Right hindlimb (tissue), 1 donor: ENCODE results near the gene MOCS2.
"Not testable (repeated sequence)": the region's sequence is repeated elsewhere in the genome, so short reads cannot be mapped to it uniquely, and the experiment has no call there.

Source experiments
- DNase-seq: peaks from one replicate; pipeline ENCODE4 v3.0.0-alpha.2; 2018

Gene MOCS2

GRCh38 chr5:53109443-53110127 is at the start of gene MOCS2:
Gene MOCS2 (minus strand): TSS chr5:53109757. CDS start chr5:53107174, 2,583 bp downstream.
- peak; percentile 94 for DNase-seq

DNA sequence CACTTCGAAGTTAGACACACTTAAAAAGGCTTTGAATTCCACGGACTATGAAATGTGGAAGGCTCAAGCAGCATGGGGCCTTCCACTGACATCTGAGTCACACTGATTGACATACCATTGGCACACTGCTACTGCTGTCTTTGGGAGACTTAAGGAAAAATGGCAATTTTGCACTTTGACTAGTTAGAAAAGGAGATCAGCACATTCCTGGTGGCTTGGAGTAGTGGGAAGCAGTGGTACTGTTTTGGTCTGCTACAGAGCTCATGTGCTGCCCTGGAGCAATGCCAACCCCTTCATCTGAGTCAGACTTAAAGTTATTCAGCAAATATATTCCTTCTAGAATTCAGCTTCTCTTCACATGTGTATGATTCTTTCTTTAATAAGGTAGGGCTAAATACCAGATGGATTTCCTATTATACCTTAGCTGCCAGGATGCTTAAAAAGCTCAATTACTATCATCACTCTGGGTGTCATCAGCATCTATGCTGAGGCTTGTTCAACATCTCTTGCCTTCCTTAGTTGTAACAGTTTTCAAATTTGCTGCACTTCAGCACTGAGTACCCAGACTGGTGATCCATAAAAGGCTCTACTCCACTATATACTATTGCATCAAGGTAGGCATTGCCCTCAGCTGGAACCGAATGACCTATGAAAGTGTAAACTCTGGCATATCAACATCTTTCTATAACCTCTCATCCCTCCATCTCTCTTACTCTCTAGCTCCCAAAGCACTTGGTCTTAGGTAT is 42.3 kb upstream of the MOCS2 start:
- peak; percentile 26 for DNase-seq

- no peak for DNase-seq
Observed at GRCh38 chr5:53133020-53133419, 23.5 kb upstream of the MOCS2 start.

DNA sequence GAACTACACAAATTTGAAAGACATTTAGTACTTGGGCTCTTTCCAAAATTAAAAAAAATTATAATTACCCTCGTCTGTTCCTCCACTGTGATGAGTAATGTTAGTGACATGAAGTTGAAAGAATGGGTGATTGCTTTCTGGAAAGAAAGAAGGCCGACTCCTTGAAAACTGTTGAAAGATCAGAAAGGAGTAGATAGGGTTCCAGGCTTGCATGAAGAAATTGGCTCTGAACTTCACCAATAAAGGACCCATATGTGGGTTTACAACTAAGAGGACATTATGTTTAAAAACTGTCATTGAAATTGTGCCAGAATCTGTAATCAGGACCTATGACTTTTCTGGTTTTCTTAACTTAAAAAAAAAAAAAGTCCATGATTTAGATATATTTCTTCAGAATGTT is 20.7 kb upstream of the MOCS2 start:
- DNase-seq = no peak

GRCh38 chr5:53128481-53128880 is 18.9 kb upstream of the MOCS2 start:
- DNase-seq = no peak

GRCh38 chr5:53127107-53127506 is 17.6 kb upstream of the MOCS2 start:
- no peak for DNase-seq

- no peak for DNase-seq
Observed at GRCh38 chr5:53126521-53126920, 17.0 kb upstream of the MOCS2 start.

- no peak for DNase-seq
Observed at GRCh38 chr5:53123702-53124101, 14.1 kb upstream of the MOCS2 start.

DNA sequence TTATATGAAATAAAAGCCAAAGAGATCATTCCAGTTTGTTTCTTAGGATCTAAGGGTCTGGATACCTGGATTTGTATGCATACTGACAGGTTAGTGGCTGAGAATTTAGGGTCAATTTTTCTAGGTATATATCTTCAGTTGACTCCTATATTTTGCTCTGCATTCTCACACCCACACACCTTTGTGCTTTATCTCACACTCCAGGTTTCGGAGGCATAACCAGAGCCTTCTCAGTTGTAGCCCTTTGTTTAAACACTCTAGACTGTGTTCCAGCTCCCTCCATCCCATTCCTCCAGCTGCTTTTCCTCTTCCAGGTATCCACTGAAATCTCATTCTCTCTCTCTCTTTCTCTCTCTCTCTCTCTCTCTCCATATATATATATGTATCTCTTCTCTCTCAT is 10.6 kb upstream of the MOCS2 start:
- no peak for DNase-seq

- no peak for DNase-seq
Observed at GRCh38 chr5:53118879-53119278, 9.3 kb upstream of the MOCS2 start.

DNA sequence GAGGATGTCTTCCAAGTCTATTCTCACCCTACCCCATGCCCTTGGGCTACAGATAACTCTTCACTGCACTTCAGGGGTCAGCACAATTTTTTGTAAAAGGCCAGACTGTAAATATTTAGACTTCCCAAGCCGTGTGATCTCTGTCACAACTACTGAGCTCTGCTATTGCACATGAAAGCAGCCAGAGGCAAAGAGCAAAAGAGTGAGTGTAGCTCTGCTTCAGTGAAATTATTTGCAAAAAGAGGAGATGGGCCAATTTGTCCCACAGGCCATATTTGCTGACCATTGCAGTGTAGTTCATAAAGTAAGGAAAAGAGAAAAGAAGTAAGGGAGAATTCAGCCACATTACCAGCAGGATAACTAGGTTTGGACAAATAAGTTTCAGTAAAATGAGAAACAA is 7.0 kb upstream of the MOCS2 start:
- DNase-seq = no peak

DNA sequence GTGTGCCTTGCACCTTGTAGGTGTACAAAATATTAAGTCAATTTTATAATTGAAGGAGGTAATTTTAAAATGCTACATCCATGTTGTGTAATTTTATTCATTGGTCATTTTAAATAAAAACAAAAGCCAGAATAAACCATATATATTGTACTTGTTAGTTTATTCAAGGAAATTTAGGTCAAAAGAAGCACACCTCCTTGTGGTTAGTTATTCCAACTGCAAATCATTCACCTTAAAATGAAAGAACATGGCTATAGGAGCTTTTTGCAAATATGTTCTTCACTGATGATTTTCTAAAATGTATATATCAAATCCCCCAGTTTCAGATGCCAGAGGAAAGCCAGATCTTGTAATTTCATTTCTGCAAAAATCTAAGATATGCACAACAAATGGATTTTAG is 5.4 kb upstream of the MOCS2 start:
- no peak for DNase-seq

DNA sequence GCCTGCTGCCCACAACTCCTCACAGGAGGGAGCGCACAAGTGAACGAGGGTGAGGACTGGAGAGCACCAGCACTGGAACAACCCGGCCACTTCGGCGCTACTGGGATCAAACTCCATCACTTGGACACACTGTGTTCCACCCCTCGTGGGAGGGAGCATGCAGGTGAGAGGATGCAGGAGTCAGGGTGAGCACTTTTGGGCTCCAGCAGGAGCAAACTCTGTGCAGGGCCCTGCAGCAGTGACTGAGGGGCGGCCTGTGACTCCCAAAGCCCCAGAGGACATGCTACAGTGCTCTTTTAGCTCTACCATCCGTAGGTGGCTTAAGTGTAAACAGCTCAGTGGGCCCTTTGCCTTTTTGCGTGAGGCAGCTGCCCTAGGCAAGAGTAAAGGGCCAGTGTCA is 4.4 kb upstream of the MOCS2 start:
- DNase-seq = no peak

GRCh38 chr5:53112909-53113308 is 3.4 kb upstream of the MOCS2 start:
- DNase-seq = no peak

DNA sequence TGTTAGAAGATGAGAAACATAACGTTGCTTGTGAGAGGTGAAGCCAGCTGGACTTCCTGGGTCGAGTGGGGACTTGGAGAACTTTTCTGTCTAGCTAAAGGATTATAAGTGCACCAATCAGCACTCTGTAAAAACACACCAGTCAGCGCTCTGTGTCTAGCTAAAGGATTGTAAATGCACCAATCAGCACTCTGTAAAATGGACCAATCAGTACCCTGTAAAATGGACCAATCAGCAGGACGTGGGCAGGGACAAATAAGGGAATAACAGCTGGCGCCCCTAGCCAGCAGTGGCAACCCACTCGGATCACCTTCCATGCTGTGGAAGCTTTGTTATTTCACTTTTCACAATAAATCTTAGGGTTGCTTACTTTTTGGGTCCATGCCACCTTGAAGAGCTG is 2.8 kb upstream of the MOCS2 start:
- not testable (repeated sequence) for DNase-seq

DNA sequence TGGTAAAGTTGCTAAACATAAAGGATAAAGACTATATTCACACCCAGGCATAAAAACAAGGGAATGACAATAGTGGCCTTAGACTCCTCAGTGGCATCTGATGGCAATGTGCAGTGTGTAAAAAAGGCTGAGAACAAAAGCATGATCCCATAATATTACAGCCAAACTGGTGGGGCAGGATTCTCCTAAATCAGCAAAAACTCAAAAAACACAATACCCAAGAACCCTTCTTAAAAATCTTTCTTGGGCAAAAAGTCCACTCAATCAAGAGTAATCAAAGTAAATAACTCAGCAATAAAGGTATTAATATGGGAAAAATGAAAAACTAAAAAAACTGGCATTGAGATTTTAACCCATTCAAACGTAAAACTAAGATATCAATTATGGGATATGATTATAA is 1.6 kb upstream of the MOCS2 start:
- no peak for DNase-seq

DNA sequence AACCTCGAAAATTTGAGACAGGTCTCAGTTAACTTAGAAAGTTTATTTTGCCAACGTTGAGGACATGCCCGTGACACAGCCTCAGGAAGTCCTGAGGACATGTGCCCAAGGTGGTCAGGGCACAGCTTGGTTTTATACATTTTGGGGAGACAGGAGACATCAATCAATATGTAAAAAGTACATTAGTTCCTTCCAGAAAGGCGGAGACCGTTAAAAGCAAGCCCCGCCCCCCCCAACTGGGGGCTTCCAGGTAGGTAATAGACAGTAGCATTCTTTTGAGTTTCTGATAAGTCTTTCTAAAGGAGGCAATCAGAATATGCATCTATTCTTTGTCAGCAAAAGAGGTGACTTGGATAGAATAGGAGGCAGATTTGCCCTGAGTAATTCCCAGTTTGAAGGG is 599 bp upstream of the MOCS2 start:
- DNase-seq = no peak

GRCh38 chr5:53109056-53109442 is 508 bp downstream of the MOCS2 start:
- no peak for DNase-seq

DNA sequence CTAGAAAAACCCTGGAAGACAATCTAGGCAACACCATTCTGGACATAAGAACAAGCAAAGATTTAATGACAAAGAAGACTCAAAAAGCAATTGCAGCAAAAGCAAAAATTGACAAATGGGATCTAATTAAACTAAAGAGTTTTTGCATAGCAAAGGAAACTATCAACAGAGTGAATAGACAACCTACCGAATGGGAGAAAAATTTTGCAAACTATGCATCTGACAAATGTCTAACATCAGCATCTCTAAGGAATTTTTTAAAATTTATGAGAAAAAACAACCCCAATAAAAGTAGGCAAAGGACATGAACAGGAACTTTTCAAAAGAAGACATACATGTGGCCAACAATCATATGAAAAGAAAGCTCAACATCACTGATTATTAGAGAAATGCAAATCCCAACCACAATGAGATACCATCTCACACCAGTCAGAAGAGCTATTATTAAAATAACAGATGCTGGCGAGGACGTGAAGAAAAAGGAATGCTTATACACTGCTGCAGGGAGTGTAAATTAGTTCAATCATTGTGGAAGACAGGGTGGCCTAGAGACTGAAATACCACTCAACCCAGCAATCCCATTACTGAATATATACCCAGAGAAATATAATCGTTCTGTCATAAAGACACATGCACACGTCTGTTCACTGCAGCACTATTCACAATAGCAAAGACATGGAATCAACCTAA is 3.8 kb downstream of the MOCS2 start:
- no peak for DNase-seq

- DNase-seq = no peak
Observed at GRCh38 chr5:53100606-53101005, 9.0 kb downstream of the MOCS2 start.

DNA sequence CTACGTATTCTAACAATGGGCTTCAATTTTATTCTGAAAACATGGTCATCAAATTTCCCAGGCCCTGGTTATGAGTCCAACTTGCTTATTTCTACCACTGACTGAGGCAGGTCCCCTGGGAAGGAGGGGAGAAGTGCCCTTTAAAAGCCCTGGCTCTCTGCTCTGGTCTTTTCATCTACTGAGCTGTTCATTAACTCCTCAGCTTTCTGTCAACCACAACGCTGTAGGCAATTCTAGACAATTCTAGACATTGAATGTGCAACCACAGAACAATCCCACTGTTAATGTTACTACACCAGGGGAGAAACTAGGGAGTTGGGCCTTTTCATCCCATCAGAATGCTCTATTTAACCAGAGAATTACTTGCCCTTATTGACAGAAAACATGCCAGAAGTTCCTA is 10.0 kb downstream of the MOCS2 start:
- no peak for DNase-seq

DNA sequence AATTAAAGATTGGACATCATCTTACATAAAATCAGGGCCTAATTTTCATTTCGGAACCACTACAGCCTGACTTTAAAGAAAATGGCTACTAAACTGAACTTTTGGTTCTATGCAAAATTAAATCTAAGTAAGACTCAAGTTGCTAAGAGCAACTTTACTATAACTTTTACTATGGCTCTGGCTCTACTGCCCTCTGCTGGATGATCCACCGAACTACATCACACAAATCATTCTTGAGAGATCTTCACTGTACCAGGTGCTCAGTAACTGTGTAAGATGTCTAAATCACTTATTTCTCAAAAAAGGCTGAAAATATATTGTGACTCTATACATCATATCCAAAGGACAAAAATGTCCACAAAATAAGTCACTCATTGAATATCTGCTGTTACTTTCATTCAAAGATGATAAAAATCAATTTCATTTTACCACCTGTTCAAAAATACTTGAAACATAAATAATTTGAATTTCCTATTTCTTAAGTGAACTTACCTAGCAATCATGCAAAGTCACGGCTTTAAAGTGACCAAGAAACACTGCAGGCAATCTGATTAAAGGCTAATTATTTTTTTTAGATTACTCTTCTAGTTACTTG is 13.5 kb downstream of the MOCS2 start:
- DNase-seq = peak; percentile 71

DNA sequence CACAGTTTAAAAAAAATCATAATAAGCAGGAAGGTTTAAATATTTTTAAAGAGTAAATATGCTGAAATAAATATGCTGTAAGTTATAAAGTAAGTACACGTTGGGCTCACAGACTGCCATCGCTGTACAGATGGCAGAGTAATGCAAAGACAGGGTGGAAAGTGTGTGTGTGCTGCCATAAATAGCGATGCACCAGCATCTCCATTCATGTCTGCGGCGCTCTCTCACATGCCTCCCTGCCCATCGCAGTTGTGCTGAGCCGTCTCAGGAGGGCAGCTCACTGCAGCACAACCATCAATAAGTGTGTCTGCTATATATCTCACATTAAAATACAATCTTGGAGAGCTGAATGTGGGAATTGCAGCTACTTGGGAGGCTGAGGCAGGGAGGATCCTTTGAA is 14.3 kb downstream of the MOCS2 start:
- DNase-seq = no peak

DNA sequence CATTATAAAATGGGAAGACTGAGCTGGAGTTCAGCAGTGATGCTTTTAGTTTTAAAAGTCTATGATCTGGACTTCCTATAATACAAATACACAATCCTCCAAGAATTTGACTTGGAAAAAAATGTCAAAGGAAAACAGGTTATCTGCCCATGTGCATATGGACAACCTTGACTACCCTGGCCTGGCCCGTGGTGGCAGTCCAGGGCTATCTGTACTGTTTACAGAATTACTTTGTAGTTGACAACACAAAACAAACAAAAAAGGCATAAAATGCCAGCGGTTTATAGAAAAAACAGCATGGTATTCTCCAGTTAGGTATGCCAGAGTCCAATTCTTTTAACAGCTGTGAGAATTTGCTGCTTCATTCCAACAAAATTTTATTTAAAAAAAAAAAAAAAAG is 17.3 kb downstream of the MOCS2 start:
- DNase-seq = no peak
